ENCODE measurements around the gene SIK2.

The SIK2 gene

DNA sequence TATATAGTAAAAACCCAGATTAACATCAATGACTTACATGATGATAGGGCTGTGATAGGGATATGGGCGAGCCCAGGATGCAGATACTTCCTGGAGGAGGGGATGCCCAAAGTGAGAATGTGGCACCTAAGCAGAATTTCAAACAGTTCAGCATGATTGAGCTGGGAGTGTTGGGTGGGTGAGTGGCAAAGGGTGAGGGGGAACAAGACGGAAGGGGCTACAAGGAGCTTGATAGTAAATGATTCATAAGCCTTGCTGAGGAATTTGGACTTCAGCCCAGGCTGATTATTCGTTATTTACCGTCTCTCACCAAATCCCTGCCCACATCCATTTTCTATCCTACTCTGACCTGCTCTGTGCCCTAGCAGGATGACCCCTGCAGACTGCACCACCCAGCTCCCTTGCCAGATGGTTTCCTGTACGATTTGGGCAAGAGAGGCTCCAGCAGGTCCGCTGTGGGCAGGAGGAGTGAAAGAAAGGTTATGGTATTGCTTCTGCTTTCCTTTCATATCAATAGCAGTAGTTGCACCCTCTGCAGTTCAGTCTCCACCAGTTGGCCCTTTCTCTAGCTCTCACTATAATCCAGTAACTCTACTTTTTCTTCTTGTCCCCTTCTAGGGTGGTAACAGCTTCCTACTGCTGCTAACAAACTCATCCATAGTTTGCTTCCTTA, 30.3 kb upstream of the SIK2 start:
- DNase-seq (no peak), ATAC-seq (replicated peaks) (peak; percentile 23 to 33)
- no peaks in the 10 kb centered on the region for H3K9me3 Mint-ChIP-seq
- no peak overlapping the region for H3K27ac Mint-ChIP-seq
- H3K27me3 Mint-ChIP-seq = peaks cover 0 to 7% of the 10 kb centered on the region in 2 donors
- no peaks in the 10 kb centered on the region for H3K36me3 Mint-ChIP-seq
- H3K4me3 Mint-ChIP-seq = no peak overlapping the region
- peaks cover 0 to 2% of the 10 kb centered on the region in 2 donors for H3K4me1 Mint-ChIP-seq

DNA sequence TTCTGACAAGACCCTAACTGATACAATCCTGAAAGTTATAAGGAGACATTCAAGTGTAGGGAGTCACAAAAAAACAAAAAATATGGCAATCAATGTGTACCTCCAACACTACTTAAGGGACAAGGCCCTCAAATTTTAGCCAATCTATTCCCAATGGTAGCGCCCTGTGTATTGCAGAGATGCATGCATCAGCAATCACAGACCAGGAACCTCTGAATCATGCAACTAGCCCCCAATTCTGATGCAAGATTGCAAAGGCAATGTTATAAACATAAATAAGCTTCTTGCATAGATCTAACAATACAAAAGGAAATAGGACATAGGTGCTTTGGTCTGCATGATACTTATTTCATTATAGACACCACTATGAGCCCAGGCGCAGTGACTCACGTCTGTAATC, 29.7 kb upstream of the SIK2 start:
- peaks cover 0 to 7% of the 10 kb centered on the region in 2 donors for H3K27me3 Mint-ChIP-seq

DNA sequence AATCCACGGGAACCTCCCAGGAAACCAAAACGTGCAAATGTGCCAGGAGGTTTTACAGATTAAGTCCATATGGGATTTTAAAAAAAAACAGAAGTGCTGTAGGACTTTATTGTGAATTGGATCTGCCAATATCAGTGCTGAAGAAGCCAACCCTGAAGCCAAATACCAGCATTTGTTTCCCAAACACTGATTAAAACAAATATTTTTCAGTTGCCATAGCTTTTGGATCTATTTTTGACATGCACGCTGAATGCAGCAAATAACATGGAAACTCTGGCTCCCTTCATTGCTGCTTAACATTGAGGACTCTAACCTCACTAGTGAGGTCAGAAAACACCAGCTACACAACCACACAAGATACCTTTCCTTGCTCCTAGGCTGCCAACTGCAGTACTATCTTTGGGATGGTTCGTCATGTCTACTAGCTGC, 28.4 kb upstream of the SIK2 start:
- H3K4me1 Mint-ChIP-seq = peaks cover 0 to 2% of the 10 kb centered on the region in 2 donors
- ATAC-seq (replicated peaks) = no peak
- H3K36me3 Mint-ChIP-seq = no peaks in the 10 kb centered on the region
- no peak for DNase-seq
- no peak overlapping the region for H3K4me3 Mint-ChIP-seq
- no peaks in the 10 kb centered on the region for H3K9me3 Mint-ChIP-seq
- no peak overlapping the region for H3K27ac Mint-ChIP-seq
- peaks cover 0 to 7% of the 10 kb centered on the region in 2 donors for H3K27me3 Mint-ChIP-seq

More for the DNA sequence above, 29.7 kb upstream of the SIK2 start:
- peaks cover 0 to 2% of the 10 kb centered on the region in 2 donors for H3K4me1 Mint-ChIP-seq
- no peak for ATAC-seq (replicated peaks)
- no peaks in the 10 kb centered on the region for H3K36me3 Mint-ChIP-seq
- no peak for DNase-seq
- no peak overlapping the region for H3K27ac Mint-ChIP-seq
- H3K4me3 Mint-ChIP-seq = no peak overlapping the region
- no peaks in the 10 kb centered on the region for H3K9me3 Mint-ChIP-seq

DNA sequence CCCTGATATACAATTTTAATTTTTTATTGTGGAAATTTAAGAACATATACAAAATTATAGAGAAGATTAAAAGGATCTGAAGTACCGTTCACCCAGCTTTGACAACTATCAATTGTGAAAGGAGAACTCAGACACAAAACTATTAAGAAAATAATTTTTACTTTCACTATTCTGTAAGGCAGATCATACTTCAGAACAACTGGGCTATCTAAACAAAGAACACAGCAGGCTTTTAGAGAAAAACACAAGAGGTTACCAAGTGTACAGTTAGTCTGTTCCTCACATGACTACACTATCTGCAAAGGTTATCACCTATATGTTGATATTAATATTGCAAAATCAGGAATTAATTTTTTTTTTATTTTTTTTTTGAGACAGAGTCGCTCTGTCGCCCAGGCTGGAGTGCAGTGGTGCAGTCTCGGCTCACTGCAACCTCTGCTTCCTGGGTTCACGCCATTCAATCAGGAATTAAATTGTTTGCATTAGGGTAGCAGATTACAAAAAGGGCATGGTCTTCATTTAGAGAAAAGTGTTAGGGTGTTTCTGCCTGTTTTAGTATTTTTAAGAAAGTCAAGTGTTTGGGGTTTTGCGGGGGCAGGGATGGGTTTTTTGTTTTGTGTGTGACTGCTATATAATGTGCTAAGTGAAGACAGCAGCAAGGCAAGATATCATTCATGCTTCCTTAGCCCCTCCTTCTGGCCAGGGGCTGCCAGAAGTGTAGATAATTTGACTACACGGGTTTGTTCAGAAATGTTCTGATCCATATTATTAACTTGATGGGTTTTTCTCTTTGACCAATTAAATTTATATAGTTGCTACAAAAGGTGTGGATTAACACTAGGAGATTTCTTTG, 27.6 kb upstream of the SIK2 start:
- Mint-ChIP-seq H3K36me3 (no peaks in the 10 kb centered on the region), H3K27ac (no peak overlapping the region), H3K27me3 (peaks cover 0 to 7% of the 10 kb centered on the region in 2 donors), H3K4me1 (peaks cover 0 to 2% of the 10 kb centered on the region in 2 donors), H3K9me3 (no peaks in the 10 kb centered on the region), H3K4me3 (peak overlapping the region; percentile 53 to 56)
- ATAC-seq (replicated peaks) = no peak
- DNase-seq = no peak

DNA sequence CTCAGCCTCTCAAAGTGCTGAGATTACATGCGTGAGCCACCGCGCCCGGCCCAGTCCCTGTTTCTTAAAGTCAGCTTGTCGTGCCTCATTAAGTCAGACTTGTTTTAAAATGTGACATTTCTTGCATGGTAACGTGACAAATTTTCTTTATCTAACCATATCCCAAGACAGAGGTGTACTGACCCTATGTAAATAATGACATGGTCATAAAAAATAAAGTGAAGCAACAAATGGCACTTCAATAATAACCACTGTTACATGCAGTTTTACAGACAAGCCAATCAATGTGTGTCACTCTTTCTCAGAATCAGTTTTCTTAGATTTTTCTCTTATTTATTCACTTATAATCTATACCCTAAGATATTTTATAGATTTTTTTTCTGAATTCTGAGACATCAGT, 26.5 kb upstream of the SIK2 start:
- H3K9me3 Mint-ChIP-seq = no peaks in the 10 kb centered on the region
- no peaks in the 10 kb centered on the region for H3K36me3 Mint-ChIP-seq
- H3K27ac Mint-ChIP-seq = no peak overlapping the region
- ATAC-seq (replicated peaks) (no peak), DNase-seq (no peak)
- H3K4me3 Mint-ChIP-seq = no peak overlapping the region
- H3K4me1 Mint-ChIP-seq = peaks cover 0 to 2% of the 10 kb centered on the region in 2 donors
- peaks cover 0 to 7% of the 10 kb centered on the region in 2 donors for H3K27me3 Mint-ChIP-seq

DNA sequence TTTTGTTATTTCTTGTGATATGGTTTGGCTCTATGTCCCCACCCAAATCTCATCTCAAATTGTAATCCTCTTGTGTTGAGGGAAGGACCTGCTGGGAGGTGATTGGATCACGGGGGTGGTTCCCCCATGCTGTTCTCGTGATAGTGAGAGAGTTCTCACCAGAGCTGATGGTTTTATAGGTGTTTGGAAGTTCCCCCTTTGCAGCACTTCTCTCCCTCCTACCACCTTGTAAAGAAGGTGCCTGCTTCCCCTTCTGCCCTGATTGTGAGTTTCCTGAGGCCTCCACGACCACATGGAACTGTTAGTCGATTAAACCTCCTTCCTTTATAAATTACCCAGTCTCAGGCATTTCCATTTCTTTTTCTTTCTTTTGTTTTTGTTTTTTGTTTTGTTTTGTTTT, 24.4 kb upstream of the SIK2 start:
- Mint-ChIP-seq H3K27ac (no peak overlapping the region), H3K9me3 (no peaks in the 10 kb centered on the region), H3K27me3 (no peaks in the 10 kb centered on the region), H3K36me3 (no peaks in the 10 kb centered on the region), H3K4me1 (peaks cover 0 to 2% of the 10 kb centered on the region in 2 donors), H3K4me3 (no peak overlapping the region)
- ATAC-seq (replicated peaks) (no peak), DNase-seq (no peak)

DNA sequence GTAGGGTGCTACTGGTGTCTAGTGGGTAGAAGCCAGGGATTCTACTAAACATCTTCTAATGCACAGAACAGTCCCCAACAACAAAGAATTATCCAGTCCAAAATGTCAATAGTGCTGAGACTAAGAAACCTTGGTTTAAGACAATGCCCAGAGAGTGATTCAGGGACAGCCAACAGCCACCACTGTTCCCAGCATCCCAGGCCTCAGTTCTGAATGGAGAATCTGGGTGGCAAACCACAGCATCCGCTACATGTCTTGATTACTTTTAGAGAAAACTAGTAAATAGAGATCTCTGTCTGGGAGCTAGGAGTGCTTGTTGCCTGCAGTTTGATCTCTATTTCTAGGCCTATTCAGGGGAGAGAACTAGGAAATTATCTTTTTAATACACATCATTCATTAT, 20.9 kb upstream of the SIK2 start:
- DNase-seq (no peak), ATAC-seq (replicated peaks) (no peak)
- Mint-ChIP-seq H3K27ac (no peak overlapping the region), H3K4me1 (peaks cover 3 to 12% of the 10 kb centered on the region in 2 donors), H3K27me3 (no peaks in the 10 kb centered on the region), H3K9me3 (no peaks in the 10 kb centered on the region), H3K4me3 (no peak overlapping the region), H3K36me3 (no peaks in the 10 kb centered on the region)

DNA sequence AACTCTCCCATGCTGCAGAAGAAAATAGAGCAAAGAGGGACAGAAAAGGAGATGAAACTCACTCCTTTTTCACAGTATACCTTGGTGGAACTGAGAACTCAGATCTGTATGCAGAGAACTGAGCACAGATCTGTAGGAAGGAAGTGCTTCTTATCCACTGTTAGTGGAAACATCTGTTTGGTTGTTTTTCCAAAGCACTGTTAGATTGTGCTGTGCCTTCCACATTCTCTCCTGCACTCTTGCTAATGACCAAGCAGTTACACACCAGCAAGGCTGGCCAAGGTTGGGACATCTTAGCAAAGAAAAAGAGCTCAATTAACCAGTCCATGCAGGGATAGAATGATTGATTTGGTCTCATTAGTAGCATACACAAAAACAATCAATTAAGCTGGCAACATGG, 20.1 kb upstream of the SIK2 start:
- H3K4me1 Mint-ChIP-seq = peaks cover 6 to 15% of the 10 kb centered on the region in 2 donors

DNA sequence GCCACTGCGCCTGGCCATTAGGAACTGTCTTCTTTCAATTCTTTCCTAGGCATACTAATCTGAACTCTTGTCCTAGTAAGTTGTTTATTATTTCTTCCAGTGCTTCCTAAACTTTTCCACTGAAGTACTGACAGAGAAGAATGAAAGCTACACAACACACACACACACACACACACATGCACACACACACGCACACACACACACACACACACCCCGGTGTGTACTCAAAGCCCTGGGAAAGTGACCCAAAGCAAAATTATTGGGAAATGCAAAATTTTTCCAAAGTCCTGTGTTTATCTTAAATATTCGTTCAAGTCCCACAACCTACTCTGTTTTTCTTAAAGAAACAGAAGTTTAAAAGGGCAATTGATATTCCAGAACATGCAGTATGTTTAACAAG, 19.4 kb upstream of the SIK2 start:
- no peak overlapping the region for H3K4me3 Mint-ChIP-seq
- H3K36me3 Mint-ChIP-seq = no peaks in the 10 kb centered on the region
- no peak overlapping the region for H3K27ac Mint-ChIP-seq
- ATAC-seq (replicated peaks) (no peak), DNase-seq (no peak)
- H3K27me3 Mint-ChIP-seq = no peaks in the 10 kb centered on the region
- H3K4me1 Mint-ChIP-seq = peaks cover 6 to 15% of the 10 kb centered on the region in 2 donors
- no peaks in the 10 kb centered on the region for H3K9me3 Mint-ChIP-seq

More for the DNA sequence above, 20.1 kb upstream of the SIK2 start:
- no peaks in the 10 kb centered on the region for H3K27me3 Mint-ChIP-seq
- H3K4me3 Mint-ChIP-seq = no peak overlapping the region
- no peaks in the 10 kb centered on the region for H3K9me3 Mint-ChIP-seq
- H3K27ac Mint-ChIP-seq = no peak overlapping the region
- H3K36me3 Mint-ChIP-seq = no peaks in the 10 kb centered on the region
- ATAC-seq (replicated peaks) = no peak
- no peak for DNase-seq

DNA sequence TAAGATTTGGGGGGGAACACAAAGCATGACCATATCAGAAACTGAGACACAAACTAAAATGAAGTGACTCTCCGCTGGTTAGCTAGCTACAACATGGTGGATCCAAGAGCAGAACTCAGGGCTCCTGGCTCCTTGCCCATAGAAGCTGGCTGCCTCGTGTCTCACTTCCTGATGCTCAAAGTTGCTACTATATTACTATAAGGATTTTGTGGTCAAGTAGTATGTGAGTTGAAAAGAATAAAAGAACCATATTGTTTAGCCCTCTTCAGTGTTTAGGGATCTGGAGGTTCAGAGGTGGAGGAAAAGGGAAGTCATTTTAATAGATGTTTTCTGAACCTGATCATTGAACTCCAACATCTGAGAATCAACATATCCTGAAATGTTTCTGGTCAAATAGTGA, 16.9 kb upstream of the SIK2 start:
- peaks cover 6 to 15% of the 10 kb centered on the region in 2 donors for H3K4me1 Mint-ChIP-seq
- ATAC-seq (replicated peaks) = peak; percentile 51 to 66

DNA sequence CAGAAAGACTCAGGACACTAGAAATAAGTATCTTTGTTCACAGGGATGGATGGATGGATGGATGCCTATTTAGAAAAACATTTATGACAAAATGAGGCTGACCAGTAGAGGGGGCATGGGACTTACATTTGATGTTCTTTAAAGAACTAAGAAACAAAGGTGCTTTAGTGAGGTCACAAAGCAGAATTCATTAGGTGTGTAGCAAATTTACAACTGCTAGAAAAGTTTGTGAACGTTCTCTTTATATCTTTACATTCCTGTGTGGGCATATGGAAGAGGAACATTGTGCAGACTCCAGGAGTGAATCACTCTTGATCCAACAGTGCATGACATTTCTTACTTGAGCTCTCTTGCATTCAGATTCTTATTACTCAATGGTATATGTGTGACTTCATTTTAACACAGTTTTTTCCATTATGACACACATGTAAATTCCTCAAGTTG, 15.8 kb upstream of the SIK2 start:
- H3K27ac Mint-ChIP-seq = no peak overlapping the region
- H3K4me1 Mint-ChIP-seq = peaks cover 6 to 15% of the 10 kb centered on the region in 2 donors
- no peak for DNase-seq
- no peaks in the 10 kb centered on the region for H3K36me3 Mint-ChIP-seq
- H3K27me3 Mint-ChIP-seq = no peaks in the 10 kb centered on the region
- peak; percentile 60 to 76 for ATAC-seq (replicated peaks)
- H3K4me3 Mint-ChIP-seq = no peak overlapping the region
- H3K9me3 Mint-ChIP-seq = no peaks in the 10 kb centered on the region

More for the DNA sequence above, 16.9 kb upstream of the SIK2 start:
- Mint-ChIP-seq H3K9me3 (no peaks in the 10 kb centered on the region), H3K36me3 (no peaks in the 10 kb centered on the region), H3K27me3 (no peaks in the 10 kb centered on the region), H3K4me3 (no peak overlapping the region), H3K27ac (no peak overlapping the region)
- DNase-seq = no peak

DNA sequence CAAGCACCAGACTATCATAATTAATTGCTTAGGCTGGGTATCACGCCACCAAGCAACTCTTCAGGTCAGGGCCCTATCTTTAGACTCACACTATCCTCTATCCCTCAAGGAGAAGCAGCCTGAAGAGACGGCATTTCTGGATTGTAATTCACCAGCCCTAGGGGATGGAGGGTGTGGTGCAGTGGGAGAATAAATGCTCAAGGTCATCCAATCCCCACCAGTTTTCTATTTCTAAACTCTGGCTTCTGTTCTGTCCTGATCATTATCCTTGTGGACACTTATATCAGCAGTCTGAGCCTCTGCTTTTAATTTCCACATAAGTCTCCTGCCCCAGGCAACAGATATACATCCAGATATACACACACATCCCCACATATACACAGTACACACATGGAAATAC, 13.1 kb upstream of the SIK2 start:
- DNase-seq (no peak), ATAC-seq (replicated peaks) (no peak)
- Mint-ChIP-seq H3K4me3 (no peak overlapping the region), H3K9me3 (no peaks in the 10 kb centered on the region), H3K27ac (no peak overlapping the region), H3K4me1 (peaks cover 6 to 15% of the 10 kb centered on the region in 2 donors), H3K36me3 (no peaks in the 10 kb centered on the region), H3K27me3 (no peaks in the 10 kb centered on the region)

DNA sequence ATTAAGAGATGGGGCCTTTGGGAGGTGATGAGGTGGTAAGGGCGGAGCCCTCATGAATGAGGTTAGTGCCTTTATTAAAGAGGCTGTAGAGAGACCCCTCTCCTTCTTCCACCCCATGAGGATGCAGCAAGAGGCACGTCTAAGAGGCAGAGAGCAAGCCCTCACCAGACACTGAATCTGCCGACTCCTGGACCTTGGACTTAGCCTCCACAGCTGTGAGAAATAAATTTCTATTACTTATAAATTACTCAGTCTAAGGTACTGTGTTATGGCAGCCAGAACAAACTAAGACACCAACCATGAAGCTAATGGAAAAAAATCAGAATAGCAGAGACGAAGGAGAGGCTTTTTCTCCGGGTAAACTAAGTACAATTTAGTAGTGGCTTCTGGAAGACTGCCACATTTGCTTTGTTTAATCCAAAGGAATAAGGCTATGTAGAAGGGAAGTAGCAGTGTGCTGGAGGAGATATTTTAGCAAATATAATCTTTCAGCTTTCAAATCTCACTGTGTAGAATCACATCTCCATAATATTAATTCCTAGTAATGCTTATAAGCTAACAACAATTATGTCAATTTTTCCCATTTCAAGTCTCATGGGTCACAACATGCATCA, 12.3 kb upstream of the SIK2 start:
- Mint-ChIP-seq H3K9me3 (no peaks in the 10 kb centered on the region), H3K27ac (no peak overlapping the region), H3K4me3 (no peak overlapping the region), H3K4me1 (peaks cover 6 to 21% of the 10 kb centered on the region in 2 donors), H3K36me3 (no peaks in the 10 kb centered on the region), H3K27me3 (no peaks in the 10 kb centered on the region)
- ATAC-seq (replicated peaks) (no peak), DNase-seq (no peak)

DNA sequence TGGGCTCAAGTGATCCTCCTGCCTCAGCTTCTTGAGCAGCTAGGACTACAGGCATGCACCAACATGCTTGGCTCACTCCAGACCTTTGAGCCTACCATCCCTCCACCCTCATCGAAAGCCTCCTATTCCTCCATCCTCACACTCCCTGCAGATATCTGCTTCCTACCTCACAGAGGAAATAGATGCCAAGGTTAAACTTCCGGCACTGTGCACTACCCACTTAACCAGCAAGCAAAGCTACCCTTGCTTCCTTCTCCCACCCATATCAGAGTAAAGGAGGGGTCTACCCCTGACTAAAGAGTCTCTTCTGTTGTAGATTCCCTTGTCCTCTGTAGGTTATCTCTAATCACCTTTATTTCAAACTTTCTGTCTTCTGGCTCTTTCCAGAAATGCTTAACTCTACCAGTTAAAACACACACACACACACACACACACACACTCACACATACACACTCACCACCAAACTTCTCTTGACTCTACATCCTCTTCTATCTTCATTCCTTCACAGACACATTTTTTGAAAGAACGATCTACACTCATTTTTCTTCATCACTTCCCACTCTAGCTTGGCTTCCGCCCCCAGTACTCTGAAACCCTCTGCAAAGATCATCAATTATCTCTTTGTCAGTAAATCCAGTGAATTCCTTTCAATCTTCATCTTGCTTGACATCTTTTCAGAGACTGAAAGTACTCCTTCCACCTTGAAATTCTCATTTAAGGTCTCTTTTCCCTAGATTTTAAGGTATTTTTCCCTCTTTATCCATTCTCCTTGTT, 10.9 kb upstream of the SIK2 start:
- Mint-ChIP-seq H3K4me3 (no peak overlapping the region), H3K9me3 (no peaks in the 10 kb centered on the region), H3K27me3 (no peaks in the 10 kb centered on the region), H3K36me3 (no peaks in the 10 kb centered on the region), H3K27ac (no peak overlapping the region), H3K4me1 (peaks cover 5 to 9% of the 10 kb centered on the region in 2 donors)
- DNase-seq (no peak), ATAC-seq (replicated peaks) (no peak)
